Kidney (tissue), 14 donors: ENCODE data around the gene HSF4. TPM values are rescaled to one million over a fixed set of nuclear protein-coding genes. Genes with fewer than 3 reads are reported as not detected.

Experiments
- DNase-seq, 5 donors: peaks; one replicate each; pipeline ENCODE4 v3.0.0-alpha.2; 2013 to 2020
- FAIRE-seq: peaks from 2 replicates; lab custom pipeline; 2012; peaks lifted over from hg19 to GRCh38; lab: Jason Lieb, UNC
- H3K27ac ChIP-seq, 2 donors: one replicate each; pipeline ENCODE4 v1.7.0; 2013; ENCODE audit warnings: low read depth in 2 of 2, low read length in 2 of 2, inconsistent platforms in 1 of 2
- H3K27me3 ChIP-seq: one replicate; pipeline ENCODE4 v1.7.1; 2013; ENCODE audit warnings: low read length, inconsistent platforms; ENCODE audit not compliant: control insufficient read depth, insufficient read depth
- H3K36me3 ChIP-seq, 3 donors: one replicate each; pipeline versions ENCODE4 v1.7.0 to v1.7.1; 2013; ENCODE audit warnings: low read length in 3 of 3, control low read depth in 1 of 3, inconsistent platforms in 1 of 3; ENCODE audit not compliant: insufficient read depth in 3 of 3, control insufficient read depth in 2 of 3
- H3K4me1 ChIP-seq, 3 donors: one replicate each; pipeline versions ENCODE4 v1.7.0 to v1.7.1; 2013; ENCODE audit warnings: low read length in 3 of 3, inconsistent platforms in 1 of 3, low read depth in 1 of 3; ENCODE audit not compliant: control insufficient read depth in 2 of 3, insufficient read depth in 2 of 3
- H3K4me3 ChIP-seq, 3 donors: one replicate each; pipeline versions ENCODE4 v1.7.0 to v1.8.1; 2013; ENCODE audit warnings: low read length in 3 of 3, control low read depth in 1 of 3, inconsistent platforms in 1 of 3
- H3K9ac ChIP-seq, 3 donors: one replicate each; pipeline versions ENCODE4 v1.7.0 to v1.7.1; 2013; ENCODE audit warnings: low read length in 3 of 3, control low read depth in 1 of 3, inconsistent platforms in 1 of 3
- H3K9me3 ChIP-seq, 3 donors: one replicate each; pipeline versions ENCODE4 v1.7.0 to v1.7.1; 2013; ENCODE audit warnings: low read length in 3 of 3, control low read depth in 1 of 3, inconsistent platforms in 1 of 3; ENCODE audit not compliant: control insufficient read depth in 2 of 3, insufficient read depth in 1 of 3
- intact Hi-C: fragments of 100-400 bp; cut with DNase I; formaldehyde crosslinking; loops from one replicate; pipeline ENCODE4 v1.11.1; 2022
- polyA plus RNA-seq: library from polyadenylated mRNA; stranded (reverse); fragments of 350-450 nt; fragmentation: Illumina TruSeq; extraction: RNeasy Lipid Tissue Mini Kit (QIAGEN cat#74804); gene quantifications from one replicate; pipeline ENCODE4 v1.2.3, GENCODE V29; 2014; ENCODE audit warnings: low read depth, low replicate concordance; ENCODE audit not compliant: insufficient read depth
- total RNA-seq: library from RNA; stranded (reverse); fragmentation: NEBNext Ultra II Directional; extraction: Animal tissue kit (Norgen Biotek cat#: 25700); gene quantifications from one replicate; pipeline ENCODE4 v1.2.1, GENCODE V29; 2021
- TF ChIP-seq, protein P1 (sequence below): IDR thresholded peaks from 3 replicates; pipeline ENCODE4 v1.5.1; 2012; ENCODE audit warnings: mild to moderate bottlenecking, moderate library complexity, borderline replicate concordance; ENCODE audit not compliant: insufficient read depth; ENCODE audit errors: extremely low read depth
- donor health status: control.
- donor health status: control.
- donor health status: control.
- donor health status: control.
- donor health status: control.
- donor health status: DM: yes; HTN: yes; CAD: no.
- donor health status: Normal renal cell carcinoma (clear cell type).

HSF4 gene
- total and polyA plus RNA-seq, 2 donors from 2014 or later: 26.7 to 37.9 TPM

DNA sequence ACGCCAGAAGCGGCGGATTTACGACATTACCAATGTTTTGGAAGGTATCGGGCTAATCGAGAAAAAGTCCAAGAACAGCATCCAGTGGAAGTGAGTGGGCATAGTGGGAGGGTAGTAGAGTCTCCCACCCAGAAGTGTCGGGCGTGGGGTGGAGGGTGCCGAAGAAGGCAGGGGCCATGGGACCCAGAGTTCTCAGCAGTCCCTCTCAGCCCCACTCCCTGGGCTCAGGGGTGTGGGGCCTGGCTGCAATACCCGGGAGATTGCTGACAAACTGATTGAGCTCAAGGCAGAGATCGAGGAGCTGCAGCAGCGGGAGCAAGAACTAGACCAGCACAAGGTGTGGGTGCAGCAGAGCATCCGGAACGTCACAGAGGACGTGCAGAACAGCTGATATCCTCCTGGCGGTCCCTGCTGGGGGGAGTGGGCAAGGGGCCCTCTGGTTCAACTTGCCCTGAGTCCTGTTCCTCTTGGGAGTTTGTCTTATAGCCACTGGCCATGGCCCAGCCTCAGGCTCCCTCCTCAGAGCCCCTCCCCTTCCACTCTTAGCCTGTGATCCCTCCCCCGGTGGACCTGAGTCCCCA lies 28.3 kb downstream of the HSF4 start:
- Histone ChIP-seq H3K36me3 (peaks cover 7 to 45% (median 26%) of the 10 kb centered on the region in 3 donors), H3K9ac (peak overlapping the region; percentile 59 to 99 (median 97)), H3K9me3 (no peaks in the 10 kb centered on the region), H3K4me3 (peak overlapping the region; percentile 86 to 99 (median 93)), H3K27ac (no peak overlapping the region), H3K4me1 (peaks cover 0 to 42% (median 28%) of the 10 kb centered on the region in 3 donors), H3K27me3 (no peaks in the 10 kb centered on the region)
- FAIRE-seq (no peak), DNase-seq (no peak)
- TF ChIP-seq, protein P1, sequence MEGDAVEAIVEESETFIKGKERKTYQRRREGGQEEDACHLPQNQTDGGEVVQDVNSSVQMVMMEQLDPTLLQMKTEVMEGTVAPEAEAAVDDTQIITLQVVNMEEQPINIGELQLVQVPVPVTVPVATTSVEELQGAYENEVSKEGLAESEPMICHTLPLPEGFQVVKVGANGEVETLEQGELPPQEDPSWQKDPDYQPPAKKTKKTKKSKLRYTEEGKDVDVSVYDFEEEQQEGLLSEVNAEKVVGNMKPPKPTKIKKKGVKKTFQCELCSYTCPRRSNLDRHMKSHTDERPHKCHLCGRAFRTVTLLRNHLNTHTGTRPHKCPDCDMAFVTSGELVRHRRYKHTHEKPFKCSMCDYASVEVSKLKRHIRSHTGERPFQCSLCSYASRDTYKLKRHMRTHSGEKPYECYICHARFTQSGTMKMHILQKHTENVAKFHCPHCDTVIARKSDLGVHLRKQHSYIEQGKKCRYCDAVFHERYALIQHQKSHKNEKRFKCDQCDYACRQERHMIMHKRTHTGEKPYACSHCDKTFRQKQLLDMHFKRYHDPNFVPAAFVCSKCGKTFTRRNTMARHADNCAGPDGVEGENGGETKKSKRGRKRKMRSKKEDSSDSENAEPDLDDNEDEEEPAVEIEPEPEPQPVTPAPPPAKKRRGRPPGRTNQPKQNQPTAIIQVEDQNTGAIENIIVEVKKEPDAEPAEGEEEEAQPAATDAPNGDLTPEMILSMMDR: no peak
- intact Hi-C loops: no loop called here

DNA sequence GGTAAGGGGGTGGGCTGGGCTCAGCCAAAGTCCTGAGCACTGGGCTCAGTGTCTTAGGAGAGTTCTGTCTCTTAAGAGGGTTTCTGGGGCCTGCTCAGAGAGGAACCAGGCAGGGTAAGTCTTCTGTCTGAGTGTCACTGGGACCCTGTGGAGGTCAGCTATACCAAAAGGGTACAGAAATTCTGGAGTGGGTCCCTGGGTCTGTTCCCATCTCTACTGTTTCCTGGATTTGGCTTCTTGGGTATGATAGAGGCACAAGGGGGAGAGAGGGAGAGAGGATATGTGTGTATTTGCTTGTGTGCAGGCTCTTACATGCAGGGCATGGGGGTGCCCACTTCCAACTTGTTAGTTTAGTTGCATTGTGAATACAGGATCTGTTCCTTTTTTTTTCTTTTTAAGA lies 29.0 kb downstream of the HSF4 start:
- H3K36me3 ChIP-seq: peaks cover 7 to 48% (median 26%) of the 10 kb centered on the region in 3 donors
- H3K4me3 ChIP-seq: peak overlapping the region in 1 of 3 donors; percentile 99
- DNase-seq (no peak), FAIRE-seq (no peak)
- H3K4me1 ChIP-seq: peaks cover 0 to 49% (median 34%) of the 10 kb centered on the region in 3 donors
- H3K9me3 ChIP-seq: no peaks in the 10 kb centered on the region
- H3K27ac ChIP-seq: no peak overlapping the region
- intact Hi-C loops: no loop called here
- peak overlapping the region in 1 of 3 donors; percentile 99 for H3K9ac ChIP-seq
- no peaks in the 10 kb centered on the region for H3K27me3 ChIP-seq
- TF ChIP-seq, protein P1: no peak

DNA sequence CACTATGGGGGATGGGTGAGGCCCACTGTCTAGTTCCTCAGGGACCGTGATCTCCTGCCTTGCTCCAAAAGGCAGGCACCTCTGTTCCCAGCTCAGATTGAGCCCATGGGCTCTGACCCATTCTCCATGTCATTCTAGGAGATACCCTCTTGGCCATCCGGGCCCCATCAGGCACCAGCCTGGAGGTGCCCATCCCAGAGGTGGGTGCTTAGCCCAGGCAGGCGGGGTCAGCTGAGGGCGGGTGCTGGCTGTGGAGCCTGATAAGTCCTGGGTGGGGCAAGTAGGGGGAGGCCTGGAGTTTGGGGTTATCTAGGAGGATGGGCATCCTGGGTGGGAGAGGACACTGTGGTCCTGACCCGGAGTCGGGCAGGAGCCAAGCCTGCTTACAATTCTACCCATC lies 29.7 kb downstream of the HSF4 start:
- TF ChIP-seq, protein P1: no peak
- Histone ChIP-seq H3K27me3 (no peaks in the 10 kb centered on the region), H3K9ac (no peak overlapping the region), H3K27ac (no peak overlapping the region), H3K36me3 (peaks cover 7 to 48% (median 26%) of the 10 kb centered on the region in 3 donors), H3K4me1 (peaks cover 0 to 49% (median 35%) of the 10 kb centered on the region in 3 donors), H3K9me3 (no peaks in the 10 kb centered on the region), H3K4me3 (no peak overlapping the region)
- intact Hi-C loops: no loop called here
- DNase-seq (no peak), FAIRE-seq (no peak)

- FAIRE-seq (no peak), DNase-seq (no peak)
- TF ChIP-seq, protein P1: no peak
- Histone ChIP-seq H3K9me3 (no peaks in the 10 kb centered on the region), H3K9ac (no peak overlapping the region), H3K36me3 (peaks cover 7 to 48% (median 26%) of the 10 kb centered on the region in 3 donors), H3K4me3 (no peak overlapping the region), H3K27ac (no peak overlapping the region), H3K4me1 (peaks cover 0 to 49% (median 35%) of the 10 kb centered on the region in 3 donors), H3K27me3 (no peaks in the 10 kb centered on the region)
- intact Hi-C loops: no loop called here
Observed at GRCh38 chr16:67195676-67196075, 31.1 kb downstream of the HSF4 start.
